NCI-H2107 treated with DMSO at 0.1 percent for 48 hours (cell line): ENCODE results near the gene SH3RF2.
"Not testable (repeated sequence)": the region's sequence is repeated elsewhere in the genome, so short reads cannot be mapped to it uniquely, and the experiment has no call there.

ENCODE experiments used
- DNase-seq: peaks from one replicate; lab custom pipeline; 2025; ENCODE audit not compliant: unreplicated experiment; lab: John Stamatoyannopoulos, UW

The SH3RF2 gene

DNA sequence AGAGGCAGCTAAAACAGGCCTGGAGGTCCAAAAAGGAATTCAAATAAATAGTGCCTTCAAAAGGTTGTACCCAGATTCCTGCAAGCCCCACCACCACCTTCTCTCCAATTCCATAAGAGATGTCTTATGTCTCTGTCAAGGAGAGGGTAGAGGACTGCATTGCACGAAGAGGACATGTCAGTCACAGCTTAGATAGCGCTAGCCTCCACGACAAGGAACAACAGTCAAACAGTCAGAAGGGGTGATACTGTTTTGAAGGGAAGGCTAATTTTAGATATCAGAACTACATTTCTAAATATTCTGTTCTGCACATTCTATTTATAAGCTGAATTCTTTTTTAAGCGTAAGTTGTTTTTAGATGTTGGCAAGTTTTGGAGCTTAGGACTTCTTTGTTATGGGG, 134.8 kb downstream of the SH3RF2 start:
- DNase-seq = no peak

- DNase-seq = no peak
These were observed 136.2 kb downstream of the SH3RF2 start for GRCh38 chr5:146072595-146072994.

DNA sequence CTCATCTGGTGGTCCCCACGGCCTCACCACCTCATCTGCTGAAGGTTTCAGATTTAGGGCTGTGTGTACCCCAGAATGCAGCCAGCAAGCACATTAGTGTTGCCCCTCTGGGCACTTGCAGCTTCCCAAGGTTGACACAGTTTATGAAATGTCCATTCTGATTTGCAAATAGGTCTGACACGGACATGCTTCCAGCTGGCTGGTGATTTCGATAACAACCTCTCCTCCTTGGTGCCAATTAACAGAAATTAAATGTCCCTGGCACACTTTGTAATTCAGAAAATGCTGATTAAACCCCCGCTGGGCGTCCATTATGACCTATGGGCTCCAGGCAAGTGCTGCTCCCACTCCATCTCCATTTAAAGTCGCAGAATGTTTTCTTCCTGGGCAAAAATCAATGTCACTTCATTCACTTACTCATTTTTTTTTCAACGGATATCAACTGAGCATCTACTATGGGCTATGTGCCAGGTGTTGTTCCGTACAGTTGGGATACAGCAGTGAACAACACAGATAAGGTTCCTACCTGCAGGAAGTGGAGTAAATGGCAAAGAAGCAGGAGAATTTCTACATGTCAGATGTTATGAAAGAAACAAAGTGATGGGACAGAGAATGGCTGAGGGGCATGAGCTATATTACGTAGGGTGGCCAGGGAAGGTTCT, 137.0 kb downstream of the SH3RF2 start:
- no peak for DNase-seq

GRCh38 chr5:146076028-146076427, 139.7 kb downstream of the SH3RF2 start:
- DNase-seq = no peak

- no peak for DNase-seq
These were observed 140.1 kb downstream of the SH3RF2 start for GRCh38 chr5:146076455-146076854.

DNA sequence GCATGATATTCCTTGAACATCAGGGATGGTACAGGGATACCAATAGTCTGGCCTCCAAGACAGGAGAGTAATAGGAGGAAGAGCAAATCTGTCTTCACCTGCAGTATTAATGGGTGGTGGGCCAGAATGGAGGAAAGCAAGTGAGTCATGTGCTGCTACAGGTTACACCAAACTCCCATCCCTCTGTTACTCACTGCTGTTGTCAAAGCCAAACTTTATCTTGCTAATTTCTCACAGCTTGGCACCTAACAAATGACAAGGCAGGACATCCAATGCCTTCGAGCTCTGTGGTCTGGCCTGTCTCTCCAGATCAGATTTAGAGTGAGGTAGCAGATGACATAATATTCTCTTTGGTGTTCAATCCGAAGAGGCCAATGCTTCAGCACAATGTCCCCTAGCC, 142.2 kb downstream of the SH3RF2 start:
- DNase-seq = no peak

GRCh38 chr5:146079695-146080373, 143.5 kb downstream of the SH3RF2 start:
- DNase-seq = no peak

DNA sequence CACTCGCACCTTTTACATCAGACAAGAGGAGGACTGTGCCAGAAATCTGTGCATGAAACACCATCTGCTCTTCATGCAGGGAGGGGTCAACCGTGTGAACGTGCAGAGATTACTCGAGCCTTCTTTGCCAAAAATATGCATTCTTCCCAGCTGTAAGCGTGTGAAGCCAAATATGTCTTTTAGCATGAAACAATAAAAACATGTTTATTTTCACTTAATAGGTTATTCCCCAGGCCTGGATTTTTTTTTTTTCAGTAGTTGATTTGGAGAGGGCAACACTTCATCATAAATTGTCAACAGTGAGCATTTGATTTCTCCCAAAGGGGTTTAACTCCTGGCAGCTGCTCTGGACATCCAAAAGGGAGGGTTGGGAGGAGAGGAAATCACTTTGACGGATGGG, 145.2 kb downstream of the SH3RF2 start:
- no peak for DNase-seq

DNA sequence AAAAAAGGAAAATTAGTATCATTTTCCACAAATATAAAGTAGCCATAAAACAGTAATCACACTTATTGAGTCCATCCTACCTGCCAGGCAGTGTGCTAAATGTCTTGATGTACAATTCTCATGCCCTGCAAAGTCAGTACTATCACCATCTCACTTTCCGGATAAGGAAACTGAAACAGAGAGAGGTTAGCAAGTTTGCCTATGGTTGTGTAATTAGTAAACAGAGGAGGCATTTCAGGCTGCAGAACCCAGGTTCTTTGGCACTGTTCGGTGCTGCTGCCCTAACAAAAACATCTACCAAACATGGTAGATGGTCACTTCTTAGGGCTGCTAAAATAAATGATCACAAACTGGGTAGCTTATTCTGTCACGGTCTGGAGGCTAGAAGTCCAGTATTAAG, 146.4 kb downstream of the SH3RF2 start:
- no peak for DNase-seq

DNA sequence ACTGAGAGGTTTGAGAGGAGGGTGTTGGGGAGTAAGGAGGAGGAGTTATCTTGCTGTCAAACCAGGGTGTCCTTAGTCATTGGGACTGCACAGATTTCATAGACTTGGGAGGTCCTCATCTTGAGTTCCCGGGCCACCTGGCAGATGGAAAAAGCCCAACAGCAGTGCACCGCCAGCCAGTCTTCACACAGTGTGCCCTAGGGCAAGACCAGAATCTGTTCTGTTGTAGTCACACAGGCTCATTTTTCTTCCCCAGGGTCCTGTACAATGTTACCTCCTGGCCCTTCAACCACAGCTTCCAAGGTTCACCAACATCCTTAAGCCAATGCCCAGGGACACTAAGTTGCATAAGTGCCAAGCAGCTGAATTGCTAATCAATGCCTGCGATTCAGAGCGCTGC, 148.0 kb downstream of the SH3RF2 start:
- no peak for DNase-seq

GRCh38 chr5:146088098-146088497, 151.7 kb downstream of the SH3RF2 start:
- DNase-seq = no peak

- DNase-seq = no peak
These were observed 152.9 kb downstream of the SH3RF2 start for GRCh38 chr5:146089287-146089686.

GRCh38 chr5:146091881-146092280, 155.5 kb downstream of the SH3RF2 start:
- DNase-seq = no peak

DNA sequence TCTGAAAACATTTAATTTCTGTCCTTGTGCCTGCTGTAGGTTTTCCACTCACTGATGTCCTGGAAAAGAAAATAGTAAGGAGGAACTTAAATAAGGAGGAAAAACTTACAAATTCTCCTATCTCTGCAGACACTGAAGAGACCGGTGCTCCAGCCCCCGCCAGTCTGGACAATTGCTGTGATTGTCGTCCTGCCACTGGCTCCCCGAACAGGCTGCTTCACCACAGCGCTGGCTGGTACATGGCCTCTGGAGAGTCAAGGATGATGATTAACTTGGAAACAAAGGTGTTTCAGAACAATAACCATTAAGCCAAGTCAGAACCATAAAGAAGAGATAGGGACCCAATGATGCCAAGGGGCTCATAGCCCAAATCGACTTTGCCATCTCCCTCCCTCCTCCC, 161.7 kb downstream of the SH3RF2 start:
- DNase-seq = no peak

DNA sequence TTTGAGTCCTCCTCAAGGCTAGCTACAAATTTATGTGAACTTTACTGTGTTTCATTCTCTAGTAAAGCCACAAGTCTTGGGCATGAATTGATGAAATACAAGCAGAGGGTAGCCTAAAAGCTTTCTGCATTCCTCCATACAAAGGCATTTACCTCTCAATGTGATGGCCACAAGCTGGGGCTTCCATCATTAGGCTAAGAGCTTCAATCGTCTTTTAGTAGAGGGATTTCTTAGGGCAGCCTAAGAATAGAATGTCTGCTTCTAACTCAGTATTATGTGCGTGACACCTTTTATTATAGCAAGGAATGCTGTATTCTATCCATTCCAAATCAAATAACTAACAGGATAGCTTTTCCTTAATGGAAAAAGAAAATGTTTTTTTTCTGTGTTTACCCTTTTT, 165.3 kb downstream of the SH3RF2 start:
- no peak for DNase-seq

- no peak for DNase-seq
These were observed 167.2 kb downstream of the SH3RF2 start for GRCh38 chr5:146103594-146103993.

- no peak for DNase-seq
These were observed 169.1 kb downstream of the SH3RF2 start, which contains the start of gene PLAC8L1 for GRCh38 chr5:146105477-146105876. Gene PLAC8L1, minus strand, starts transcription at chr5:146105577. Its CDS starts 1,266 bp downstream, at chr5:146104311.

DNA sequence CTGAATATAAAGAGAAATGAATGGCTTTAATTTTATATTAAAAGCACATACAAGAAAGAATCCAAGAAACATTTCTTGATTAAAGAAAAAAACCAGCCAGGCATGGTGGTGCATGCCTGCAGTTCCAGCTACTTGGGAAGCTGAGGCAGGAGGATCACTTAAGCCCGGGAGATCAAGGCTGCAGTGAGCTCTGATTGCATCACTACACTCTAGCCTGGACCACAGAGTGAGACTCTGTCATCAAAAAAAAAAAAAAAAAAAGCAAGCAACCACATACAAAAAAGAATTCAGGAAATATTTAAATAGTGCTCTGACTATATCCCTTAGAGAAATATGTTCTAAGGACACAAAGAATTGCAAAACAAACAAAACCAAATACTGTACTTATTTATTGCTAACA, 171.5 kb downstream of the SH3RF2 start:
- DNase-seq = no peak

- DNase-seq = not testable (repeated sequence)
These were observed 172.5 kb downstream of the SH3RF2 start for GRCh38 chr5:146108870-146109269.

DNA sequence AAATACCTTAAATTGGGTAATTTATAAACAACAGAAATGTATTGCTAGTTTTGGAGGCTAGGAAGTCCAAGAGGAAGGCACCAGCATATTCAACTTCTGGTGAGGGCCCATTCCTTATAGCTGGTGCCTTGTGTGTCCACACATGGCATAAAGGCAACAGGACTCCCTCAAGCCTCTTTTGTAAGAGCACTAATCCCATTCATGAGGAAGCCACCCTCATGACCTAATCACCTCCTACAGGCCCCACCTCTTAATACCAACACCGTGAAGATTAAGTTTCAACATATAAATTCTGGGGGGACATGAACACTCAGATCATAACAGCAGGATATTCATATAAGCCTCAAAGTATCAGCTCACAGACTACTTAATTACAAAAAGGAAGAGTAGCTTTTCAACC, 173.0 kb downstream of the SH3RF2 start:
- DNase-seq = no peak

DNA sequence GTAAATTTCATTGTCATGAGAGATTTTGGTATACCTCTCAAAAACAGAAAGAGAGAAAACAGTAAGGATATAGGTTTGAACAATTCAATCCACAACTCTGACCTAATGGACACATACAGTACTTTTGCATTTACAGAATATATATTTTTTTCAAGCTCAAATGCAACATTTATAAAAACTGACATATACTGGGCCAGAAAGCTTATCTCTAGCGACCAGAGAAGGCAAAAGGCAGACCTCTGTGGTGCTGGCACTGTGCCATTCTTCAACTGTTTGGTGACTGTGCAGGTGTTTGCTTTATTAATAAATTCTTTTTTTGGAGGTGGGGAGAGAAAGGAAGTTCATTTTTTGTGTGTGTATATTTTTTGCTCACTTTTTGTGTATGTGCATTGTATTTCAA, 175.0 kb downstream of the SH3RF2 start:
- DNase-seq = no peak

DNA sequence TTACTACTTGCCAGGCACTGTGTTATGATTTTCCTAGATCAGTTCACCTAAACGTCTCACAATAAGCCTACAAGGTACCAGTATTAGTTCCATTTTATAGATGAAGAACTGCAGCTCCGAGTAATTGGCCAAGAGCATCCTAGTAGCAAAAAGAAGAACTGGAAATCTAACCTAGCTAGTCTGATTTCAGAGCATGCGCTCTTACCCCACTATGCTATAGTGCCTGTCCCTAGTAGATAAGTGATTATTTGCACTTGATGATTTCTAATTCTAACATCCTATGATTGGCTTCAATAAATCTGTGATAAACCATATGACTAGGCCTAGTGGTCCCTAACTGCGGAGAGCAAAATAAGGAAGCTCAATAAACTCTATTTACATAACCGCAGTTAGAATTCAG, 176.1 kb downstream of the SH3RF2 start:
- DNase-seq = no peak
